K562 (cell line): ENCODE data around the gene CDH20.

Experiments used
- POLR2A ChIP-seq: fragments of 450-650 bp; conservative IDR thresholded peaks from 2 replicates; pipeline ENCODE4 v1.6.1; 2016
- POLR2AphosphoS2 ChIP-seq: IDR thresholded peaks from 2 replicates; pipeline ENCODE4 v1.6.1; 2012; ENCODE audit warnings: low read length, improper control_type of control experiment

DNA sequence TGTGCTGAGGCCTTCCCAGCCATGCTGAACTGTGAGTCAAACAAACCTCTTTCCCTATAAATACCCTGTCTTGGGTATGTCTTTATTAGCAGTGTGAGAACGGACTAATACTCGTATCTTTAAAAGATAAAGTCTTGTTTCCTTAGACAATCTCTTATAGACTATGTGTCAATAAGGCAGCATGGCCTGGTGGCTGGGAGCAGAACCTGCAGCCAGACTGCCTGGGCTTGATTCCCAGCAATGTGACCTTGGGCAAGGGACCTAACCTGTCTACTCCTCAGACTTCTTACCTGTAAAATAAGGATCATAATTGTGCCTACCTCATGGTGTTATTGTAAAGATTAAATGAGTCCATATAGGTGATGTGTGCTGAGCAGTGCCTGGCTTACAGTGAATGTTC lies 198.7 kb downstream of the CDH20 start:
- no peak for TF ChIP-seq POLR2A
- TF ChIP-seq POLR2AphosphoS2: no peak
